PC-3 (cell line): ENCODE results near the gene UGT1A7.

ENCODE experiments used
- EZH2 ChIP-seq: fragments of 300-600 bp; sonication (generic); IDR thresholded peaks from one replicate; pipeline ENCODE4 v1.6.1; 2017; ENCODE audit warnings: antibody characterized with exemption, mild to moderate bottlenecking, low read length; ENCODE audit not compliant: unreplicated experiment
- EZH2phosphoT487 ChIP-seq: fragments of 300-600 bp; sonication (generic); IDR thresholded peaks from 2 replicates; pipeline ENCODE4 v1.6.1; 2018; ENCODE audit warnings: mild to moderate bottlenecking, antibody characterized with exemption, low read length, borderline replicate concordance
- TF ChIP-seq, protein P1 (sequence below): fragments of 300-600 bp; sonication (generic); conservative IDR thresholded peaks from 2 replicates; pipeline ENCODE4 v1.5.1; 2017; ENCODE audit warnings: antibody characterized with exemption, low read depth, mild to moderate bottlenecking, low read length

GRCh38 chr2:233699424-233700027 is 17.8 kb downstream of the UGT1A7 start:
- TF ChIP-seq, protein P1, sequence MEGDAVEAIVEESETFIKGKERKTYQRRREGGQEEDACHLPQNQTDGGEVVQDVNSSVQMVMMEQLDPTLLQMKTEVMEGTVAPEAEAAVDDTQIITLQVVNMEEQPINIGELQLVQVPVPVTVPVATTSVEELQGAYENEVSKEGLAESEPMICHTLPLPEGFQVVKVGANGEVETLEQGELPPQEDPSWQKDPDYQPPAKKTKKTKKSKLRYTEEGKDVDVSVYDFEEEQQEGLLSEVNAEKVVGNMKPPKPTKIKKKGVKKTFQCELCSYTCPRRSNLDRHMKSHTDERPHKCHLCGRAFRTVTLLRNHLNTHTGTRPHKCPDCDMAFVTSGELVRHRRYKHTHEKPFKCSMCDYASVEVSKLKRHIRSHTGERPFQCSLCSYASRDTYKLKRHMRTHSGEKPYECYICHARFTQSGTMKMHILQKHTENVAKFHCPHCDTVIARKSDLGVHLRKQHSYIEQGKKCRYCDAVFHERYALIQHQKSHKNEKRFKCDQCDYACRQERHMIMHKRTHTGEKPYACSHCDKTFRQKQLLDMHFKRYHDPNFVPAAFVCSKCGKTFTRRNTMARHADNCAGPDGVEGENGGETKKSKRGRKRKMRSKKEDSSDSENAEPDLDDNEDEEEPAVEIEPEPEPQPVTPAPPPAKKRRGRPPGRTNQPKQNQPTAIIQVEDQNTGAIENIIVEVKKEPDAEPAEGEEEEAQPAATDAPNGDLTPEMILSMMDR: no peak
- TF ChIP-seq EZH2 (no peak), EZH2phosphoT487 (no peak)
